PC-3 (cell line): ENCODE data around the gene STK11. TPM values are rescaled to one million over a fixed set of nuclear protein-coding genes. Genes with fewer than 3 reads are reported as not detected.

Experiments used
- ATAC-seq: fragments of 200-7000 bp; cut with Tn5 transposase; 2 replicates; pipeline ENCODE4 v1.9.1; 2020; ENCODE audit warnings: mild to moderate bottlenecking, moderate library complexity
- BruUV-seq: library from RNA; stranded (reverse); fragments of 400-500 nt; replicated peaks from 2 replicates; lab custom pipeline; 2021; lab: Mats Ljungman, UMichigan
- CTCF ChIA-PET: fragments of 300-600 bp; sonication (Branson Sonifier 250); formaldehyde crosslinking; loops from one replicate; lab custom pipeline; 2022; ENCODE audit warnings: antibody characterized with exemption; lab: Charles Lee
- POLR2A ChIA-PET: fragments of 300-600 bp; sonication (Branson Sonifier 250); formaldehyde crosslinking; loops from one replicate; lab custom pipeline; 2022; ENCODE audit warnings: antibody characterized with exemption; ENCODE audit not compliant: unreplicated experiment; lab: Charles Lee
- DNase-seq: peaks from one replicate; pipeline ENCODE4 v3.0.0-alpha.2; 2015
- H2AFZ ChIP-seq: fragments of 300-600 bp; sonication (generic); 2 replicates; pipeline ENCODE4 v1.6.0; 2016; ENCODE audit warnings: antibody characterized with exemption, low read length
- H3F3A ChIP-seq: fragments of 300-600 bp; sonication (generic); one replicate; pipeline ENCODE4 v1.6.0; 2017; ENCODE audit warnings: antibody characterized with exemption, low read length, control low read depth, mild to moderate bottlenecking; ENCODE audit not compliant: unreplicated experiment
- H3K27ac ChIP-seq: fragments of 300-600 bp; sonication (generic); 2 replicates; pipeline ENCODE4 v1.5.1; 2016; ENCODE audit warnings: mild to moderate bottlenecking, low read length
- H3K27me3 ChIP-seq: fragments of 300-600 bp; sonication (generic); 2 replicates; pipeline ENCODE4 v1.6.1; 2016; ENCODE audit warnings: low read length, mixed read lengths
- H3K36me3 ChIP-seq: fragments of 300-600 bp; sonication (generic); 2 replicates; pipeline ENCODE4 v1.6.1; 2016; ENCODE audit warnings: low read depth, mixed run types, low read length, mixed read lengths
- H3K4me1 ChIP-seq: fragments of 300-600 bp; sonication (generic); 2 replicates; pipeline ENCODE4 v1.5.1; 2016; ENCODE audit warnings: low read length; ENCODE audit not compliant: insufficient read depth
- H3K4me2 ChIP-seq: fragments of 300-600 bp; sonication (generic); 2 replicates; pipeline ENCODE4 v1.6.0; 2016; ENCODE audit warnings: low read length
- H3K4me3 ChIP-seq: fragments of 300-600 bp; sonication (generic); 2 replicates; pipeline ENCODE4 v1.5.1; 2016; ENCODE audit warnings: mild to moderate bottlenecking, low read length, mixed read lengths
- H3K79me2 ChIP-seq: fragments of 300-600 bp; sonication (generic); 2 replicates; pipeline ENCODE4 v1.6.1; 2017; ENCODE audit warnings: low read length, mixed read lengths
- H3K9ac ChIP-seq: fragments of 300-600 bp; sonication (generic); 2 replicates; pipeline ENCODE4 v1.6.0; 2016; ENCODE audit warnings: mild to moderate bottlenecking, low read length
- H3K9me2 ChIP-seq: fragments of 300-600 bp; sonication (generic); replicated peaks from 2 replicates; pipeline ENCODE4 v1.6.1; 2016; ENCODE audit warnings: mixed run types, low read length, mixed read lengths
- H3K9me3 ChIP-seq: fragments of 300-600 bp; sonication (generic); 2 replicates; pipeline ENCODE4 v1.6.1; 2016; ENCODE audit warnings: low read length, mixed read lengths
- H4K20me1 ChIP-seq: fragments of 300-600 bp; sonication (generic); 2 replicates; pipeline ENCODE4 v1.6.1; 2016; ENCODE audit warnings: low read length, mixed read lengths
- CTCF ChIP-seq: fragments of 300-600 bp; sonication (generic); conservative IDR thresholded peaks from 2 replicates; pipeline ENCODE4 v1.5.1; 2017; ENCODE audit warnings: antibody characterized with exemption, low read depth, mild to moderate bottlenecking, low read length
- EZH2 ChIP-seq: fragments of 300-600 bp; sonication (generic); IDR thresholded peaks from one replicate; pipeline ENCODE4 v1.6.1; 2017; ENCODE audit warnings: antibody characterized with exemption, mild to moderate bottlenecking, low read length; ENCODE audit not compliant: unreplicated experiment
- EZH2phosphoT487 ChIP-seq: fragments of 300-600 bp; sonication (generic); IDR thresholded peaks from 2 replicates; pipeline ENCODE4 v1.6.1; 2018; ENCODE audit warnings: mild to moderate bottlenecking, antibody characterized with exemption, low read length, borderline replicate concordance
- intact Hi-C: fragments of 100-400 bp; cut with micrococcal nuclease; formaldehyde crosslinking; loops from 2 replicates; pipeline ENCODE4 v1.9.0; 2023
- total RNA-seq: library from RNA; depleted of rRNA; stranded (reverse); fragments of >200 nt; gene quantifications from 2 replicates; pipeline ENCODE4 v1.2.3, GENCODE V29; 2014

Gene STK11
- total RNA-seq, 1 experiment from 2014 or later: 82.4 TPM

- Histone ChIP-seq H4K20me1 (peaks cover 6% of the 10 kb centered on the region; the same call in 1 of the 2 replicates), H3K4me2 (peak overlapping the region; percentile 90), H3K27me3 (no peaks in the 10 kb centered on the region), H3F3A (no peaks in the 10 kb centered on the region), H3K4me1 (peaks cover 44% of the 10 kb centered on the region), H3K9me2 (no peaks in the 10 kb centered on the region), H3K9ac (peak overlapping the region; percentile 96), H3K36me3 (no peaks in the 10 kb centered on the region), H3K4me3 (peak overlapping the region; percentile 82), H2AFZ (no peak overlapping the region), H3K79me2 (peaks cover 94% of the 10 kb centered on the region), H3K9me3 (no peaks in the 10 kb centered on the region), H3K27ac (peak overlapping the region; percentile 98)
- CTCF ChIA-PET: no interaction called here
- intact Hi-C loops: loop anchor here (10.0 kb wide), 1 partner anchor 65 kb away; the partner anchor contains the start of gene GPX4
- POLR2A ChIA-PET: no interaction called here
- peak; percentile 20 for ATAC-seq
- no peak for TF ChIP-seq EZH2
- TF ChIP-seq CTCF: no peak
- DNase-seq: peak; percentile 87
- TSS peak; percentile 15 for BruUV-seq
Measured at GRCh38 chr19:1169921-1170885, 35.4 kb upstream of the STK11 start.

GRCh38 chr19:1170938-1171754, 34.4 kb upstream of the STK11 start:
- H4K20me1 ChIP-seq: peaks cover 3% of the 10 kb centered on the region; the same call in 1 of the 2 replicates
- no peaks in the 10 kb centered on the region for H3K9me3 ChIP-seq
- DNase-seq (peak; percentile 33), ATAC-seq (no peak)
- no peaks in the 10 kb centered on the region for H3F3A ChIP-seq
- no peaks in the 10 kb centered on the region for H3K9me2 ChIP-seq
- H3K79me2 ChIP-seq: peaks cover 85% of the 10 kb centered on the region
- BruUV-seq: no TSS peak
- intact Hi-C loops: loop anchor here (10.0 kb wide), 1 partner anchor 66 kb away; the partner anchor contains the start of gene GPX4
- peak overlapping the region; percentile 82 for H3K4me3 ChIP-seq
- peak overlapping the region; percentile 96 for H3K9ac ChIP-seq
- H3K27me3 ChIP-seq: no peaks in the 10 kb centered on the region
- peak overlapping the region; percentile 90 for H3K4me2 ChIP-seq
- TF ChIP-seq EZH2: no peak
- TF ChIP-seq CTCF: no peak
- TF ChIP-seq EZH2phosphoT487: no peak
- ChIA-PET CTCF (no interaction called here), POLR2A (interaction anchor here (0.6 kb wide), 1 partner anchor 144 kb away, joined by 5 read pairs; no protein-coding TSS in a partner anchor)
- H2AFZ ChIP-seq: no peak overlapping the region
- H3K27ac ChIP-seq: peak overlapping the region; percentile 98
- no peaks in the 10 kb centered on the region for H3K36me3 ChIP-seq
- H3K4me1 ChIP-seq: peaks cover 49% of the 10 kb centered on the region
